D721Med (cell line): ENCODE data around the gene EN1.

ENCODE experiments used
- DNase-seq: peaks from one replicate; pipeline ENCODE4 v3.0.0; 2011; ENCODE audit warnings: low spot score; ENCODE audit not compliant: insufficient read length
- FAIRE-seq: peaks from 2 replicates; lab custom pipeline; 2011; peaks lifted over from hg19 to GRCh38; lab: Jason Lieb, UNC
- CTCF ChIP-seq: IDR thresholded peaks from 2 replicates; pipeline ENCODE4 v1.5.1; 2012; ENCODE audit warnings: mild to moderate bottlenecking, control low read depth; ENCODE audit not compliant: insufficient read depth; ENCODE audit errors: missing control alignments

EN1 gene

GRCh38 chr2:118846442-118846952, 951 bp downstream of the EN1 start:
- DNase-seq (no peak), FAIRE-seq (no peak)
- TF ChIP-seq CTCF: no peak

- no peak for FAIRE-seq
- no peak for TF ChIP-seq CTCF
- DNase-seq: no peak
Observed at GRCh38 chr2:118845522-118846441, 1.7 kb downstream of the EN1 start.

- no peak for TF ChIP-seq CTCF
- FAIRE-seq (no peak), DNase-seq (no peak)
Observed at GRCh38 chr2:118845005-118845521, 2.4 kb downstream of the EN1 start.

GRCh38 chr2:118844261-118845004, 3.0 kb downstream of the EN1 start:
- no peak for DNase-seq
- no peak for TF ChIP-seq CTCF
- no peak for FAIRE-seq

- no peak for FAIRE-seq
- DNase-seq: no peak
- no peak for TF ChIP-seq CTCF
Observed at GRCh38 chr2:118843483-118844132, 3.8 kb downstream of the EN1 start.

GRCh38 chr2:118842661-118843482, 4.6 kb downstream of the EN1 start:
- FAIRE-seq (no peak), DNase-seq (no peak)
- no peak for TF ChIP-seq CTCF
